Choroid plexus epithelial cell (primary cell): Measurements from ENCODE around the gene PDHX.
"Not testable (repeated sequence)": the region's sequence is repeated elsewhere in the genome, so short reads cannot be mapped to it uniquely, and the experiment has no call there.

Experiments used
- DNase-seq: peaks from one replicate; pipeline ENCODE4 v3.0.0-alpha.2; 2010; ENCODE audit warnings: low read depth
- H3K4me3 ChIP-seq: 2 replicates; pipeline ENCODE4 v1.5.1; 2011; ENCODE audit warnings: low read depth, mild to moderate bottlenecking, control low read depth, low read length, moderate library complexity
- TF ChIP-seq, protein P1 (sequence below): conservative IDR thresholded peaks from 2 replicates; pipeline ENCODE4 v1.5.1; 2011; ENCODE audit warnings: low read depth, mild to moderate bottlenecking, control low read depth, inconsistent platforms, low read length, moderate library complexity

Gene PDHX

DNA sequence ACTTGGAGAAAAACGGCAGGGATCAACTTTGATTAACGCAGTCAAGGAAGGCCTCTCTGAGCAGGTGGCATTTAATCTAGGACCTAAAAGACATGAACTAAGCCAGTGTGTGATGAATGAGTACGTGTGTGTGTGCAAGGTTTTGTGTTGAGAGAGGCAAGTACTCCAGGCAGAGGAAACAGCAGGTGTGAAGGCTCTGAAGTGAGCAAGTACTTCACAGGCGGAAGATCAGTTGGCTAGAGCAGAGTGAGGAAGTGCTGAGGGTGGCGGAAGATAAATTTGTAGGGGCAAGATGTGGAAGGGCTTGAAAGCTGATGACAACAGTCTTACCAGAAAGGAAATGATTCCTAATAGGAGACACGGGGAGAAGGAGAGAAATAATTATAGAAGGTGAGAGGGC is 7.0 kb upstream of the PDHX start:
- no peak overlapping the region for H3K4me3 ChIP-seq
- TF ChIP-seq, protein P1, sequence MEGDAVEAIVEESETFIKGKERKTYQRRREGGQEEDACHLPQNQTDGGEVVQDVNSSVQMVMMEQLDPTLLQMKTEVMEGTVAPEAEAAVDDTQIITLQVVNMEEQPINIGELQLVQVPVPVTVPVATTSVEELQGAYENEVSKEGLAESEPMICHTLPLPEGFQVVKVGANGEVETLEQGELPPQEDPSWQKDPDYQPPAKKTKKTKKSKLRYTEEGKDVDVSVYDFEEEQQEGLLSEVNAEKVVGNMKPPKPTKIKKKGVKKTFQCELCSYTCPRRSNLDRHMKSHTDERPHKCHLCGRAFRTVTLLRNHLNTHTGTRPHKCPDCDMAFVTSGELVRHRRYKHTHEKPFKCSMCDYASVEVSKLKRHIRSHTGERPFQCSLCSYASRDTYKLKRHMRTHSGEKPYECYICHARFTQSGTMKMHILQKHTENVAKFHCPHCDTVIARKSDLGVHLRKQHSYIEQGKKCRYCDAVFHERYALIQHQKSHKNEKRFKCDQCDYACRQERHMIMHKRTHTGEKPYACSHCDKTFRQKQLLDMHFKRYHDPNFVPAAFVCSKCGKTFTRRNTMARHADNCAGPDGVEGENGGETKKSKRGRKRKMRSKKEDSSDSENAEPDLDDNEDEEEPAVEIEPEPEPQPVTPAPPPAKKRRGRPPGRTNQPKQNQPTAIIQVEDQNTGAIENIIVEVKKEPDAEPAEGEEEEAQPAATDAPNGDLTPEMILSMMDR: no peak
- no peak for DNase-seq

DNA sequence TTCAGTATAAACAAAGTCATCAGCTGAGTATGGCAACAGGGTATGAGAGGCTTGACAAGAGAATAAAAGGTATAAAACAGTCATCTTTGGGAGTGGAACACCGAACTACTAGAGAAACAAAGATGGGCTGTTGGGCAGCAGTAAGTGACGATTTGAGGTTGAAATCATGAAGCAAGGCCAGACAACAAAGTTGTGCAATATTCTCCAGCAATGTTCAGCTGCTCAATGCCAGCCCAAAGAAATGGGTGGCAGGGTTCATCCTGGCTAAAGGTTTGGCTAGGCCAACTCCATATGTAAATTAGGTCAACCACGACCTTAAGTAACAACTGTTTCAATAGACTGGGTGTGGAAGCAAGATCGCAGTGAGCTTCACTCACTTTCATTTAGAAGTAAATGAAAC is 6.5 kb upstream of the PDHX start:
- no peak for DNase-seq
- no peak overlapping the region for H3K4me3 ChIP-seq
- TF ChIP-seq, protein P1: no peak

DNA sequence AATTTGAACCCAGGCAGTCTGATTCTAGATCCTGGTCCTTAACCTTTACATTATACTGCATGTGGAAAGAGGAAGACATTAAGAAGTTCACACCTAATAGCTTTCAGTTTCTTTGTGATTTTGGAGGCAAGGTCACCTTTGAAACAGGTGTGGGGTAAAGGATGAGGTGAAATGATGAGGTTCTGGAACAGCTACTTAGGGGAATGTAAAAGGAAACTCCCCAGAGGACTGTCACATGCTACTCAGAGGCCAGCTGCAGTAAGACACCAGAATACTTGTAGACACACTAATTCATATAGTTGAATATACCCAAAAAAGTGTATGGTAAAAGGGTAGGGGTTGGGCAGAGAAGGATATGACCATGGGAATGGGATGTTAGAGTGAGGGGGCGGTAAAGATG is 5.6 kb upstream of the PDHX start:
- no peak for DNase-seq
- TF ChIP-seq, protein P1: no peak
- H3K4me3 ChIP-seq: no peak overlapping the region

DNA sequence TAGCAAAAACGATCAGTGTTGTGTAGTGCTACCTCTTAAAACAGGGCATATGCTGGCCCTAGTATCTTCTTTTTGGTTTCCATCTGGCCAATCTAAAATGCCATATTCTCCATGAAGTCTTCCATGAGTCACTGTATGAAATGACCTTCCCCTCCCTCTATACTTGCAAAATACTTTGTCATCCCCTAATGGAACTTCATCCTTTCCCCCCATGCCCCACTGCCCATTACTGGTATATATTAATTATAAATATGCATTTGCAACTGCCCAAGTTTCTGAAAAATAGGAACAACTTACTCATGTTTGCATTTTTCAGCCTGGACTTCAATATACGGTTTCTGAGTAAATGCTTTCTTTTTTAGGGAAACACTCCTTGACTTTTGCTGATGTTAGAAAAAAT is 4.7 kb upstream of the PDHX start:
- no peak overlapping the region for H3K4me3 ChIP-seq
- no peak for DNase-seq
- TF ChIP-seq, protein P1: no peak

- DNase-seq, H3K4me3 ChIP-seq: not testable (repeated sequence)
Measured at GRCh38 chr11:34913556-34913955, 2.9 kb upstream of the PDHX start.

GRCh38 chr11:34915136-34916014 is 1.0 kb upstream of the PDHX start:
- TF ChIP-seq, protein P1: no peak
- DNase-seq: peak; percentile 57
- H3K4me3 ChIP-seq: peak overlapping the region; percentile 93

DNA sequence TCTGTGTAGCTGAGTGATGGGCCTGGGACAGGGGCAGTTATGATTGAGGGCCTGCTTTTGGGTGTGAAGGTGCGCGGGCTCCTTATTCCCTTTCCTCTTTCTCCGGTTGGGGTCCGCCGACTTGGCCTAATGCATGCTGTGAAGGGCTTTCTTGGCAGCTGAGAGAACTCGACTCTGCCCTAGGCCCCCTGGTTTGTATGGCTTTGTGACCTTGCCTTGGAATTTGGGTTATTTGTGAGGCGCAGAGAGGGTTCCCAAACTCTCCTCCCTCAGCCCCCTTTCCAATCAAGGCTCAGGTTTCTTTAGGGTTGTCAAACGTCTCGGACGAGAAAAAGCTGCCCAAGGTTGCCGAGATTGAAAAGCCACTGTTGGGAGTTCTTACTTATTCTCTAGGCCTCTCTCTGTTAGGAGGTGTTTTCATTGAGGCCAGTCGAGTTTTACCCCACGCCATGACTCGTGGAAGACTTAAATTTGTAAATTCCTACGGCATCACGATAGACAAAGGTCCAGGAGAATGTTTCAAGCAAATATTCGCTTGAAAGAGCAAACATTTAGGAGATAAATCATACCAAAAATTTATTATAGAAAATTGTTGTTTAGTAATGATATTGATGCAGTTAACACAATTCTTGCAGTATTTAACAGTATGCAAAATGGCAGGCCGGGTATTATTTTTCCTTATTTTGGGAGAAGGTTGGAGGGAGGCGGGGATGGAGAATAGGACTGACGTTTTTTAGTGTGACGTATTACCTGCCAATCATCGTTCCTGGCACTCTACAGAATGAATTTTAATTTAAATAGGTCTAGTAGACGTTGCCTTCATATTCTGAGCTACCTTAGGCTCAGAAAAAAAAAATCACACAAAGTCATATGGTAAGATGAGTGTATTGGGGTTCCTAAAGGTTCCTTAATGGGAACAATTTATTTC is 689 bp downstream of the PDHX start:
- DNase-seq: peak; percentile 35
- TF ChIP-seq, protein P1: no peak
- H3K4me3 ChIP-seq: peak overlapping the region; percentile 93
